HG03565 (cell line): ENCODE measurements around the gene RGS12.

ENCODE experiments used
- ATAC-seq: cut with Tn5 transposase; IDR thresholded peaks from one replicate; pipeline ENCODE4 v1.9.1; 2021; ENCODE audit warnings: mild to moderate bottlenecking, moderate library complexity; ENCODE audit not compliant: unreplicated experiment

Gene RGS12

GRCh38 chr4:3324093-3324815 is 31.4 kb downstream of the RGS12 start:
- no peak for ATAC-seq

GRCh38 chr4:3328814-3329663 is 36.2 kb downstream of the RGS12 start:
- ATAC-seq = no peak

GRCh38 chr4:3329887-3330286 is 37.1 kb downstream of the RGS12 start:
- ATAC-seq = no peak

- no peak for ATAC-seq
Measured at GRCh38 chr4:3330707-3331106, 37.9 kb downstream of the RGS12 start.

GRCh38 chr4:3331511-3332394 is 38.9 kb downstream of the RGS12 start:
- ATAC-seq = no peak

GRCh38 chr4:3332498-3332897 is 39.7 kb downstream of the RGS12 start:
- ATAC-seq = no peak

GRCh38 chr4:3334316-3334715 is 41.5 kb downstream of the RGS12 start:
- ATAC-seq = no peak

GRCh38 chr4:3335385-3335784 is 42.6 kb downstream of the RGS12 start:
- ATAC-seq = no peak

GRCh38 chr4:3335982-3336381 is 43.2 kb downstream of the RGS12 start:
- no peak for ATAC-seq

GRCh38 chr4:3336382-3337356 is 43.8 kb downstream of the RGS12 start:
- no peak for ATAC-seq

- ATAC-seq = no peak
Measured at GRCh38 chr4:3337357-3337732, 44.5 kb downstream of the RGS12 start.

- no peak for ATAC-seq
Measured at GRCh38 chr4:3337811-3338210, 45.0 kb downstream of the RGS12 start.

- ATAC-seq = no peak
Measured at GRCh38 chr4:3338321-3338838, 45.6 kb downstream of the RGS12 start.

- ATAC-seq = no peak
Measured at GRCh38 chr4:3338976-3339531, 46.2 kb downstream of the RGS12 start.

GRCh38 chr4:3339577-3339976 is 46.8 kb downstream of the RGS12 start:
- ATAC-seq = no peak

GRCh38 chr4:3340038-3340699 is 47.3 kb downstream of the RGS12 start:
- ATAC-seq = no peak

GRCh38 chr4:3340700-3341083 is 47.9 kb downstream of the RGS12 start:
- ATAC-seq = no peak

GRCh38 chr4:3341760-3342159 is 48.9 kb downstream of the RGS12 start:
- no peak for ATAC-seq

- ATAC-seq = no peak
Measured at GRCh38 chr4:3342182-3342854, 49.5 kb downstream of the RGS12 start.
